ENCODE data around the gene C9orf85.
A peak's percentile ranks its signal among the peaks of the same experiment; 100 is the strongest.
"Not testable (repeated sequence)": the region's sequence is repeated elsewhere in the genome, so short reads cannot be mapped to it uniquely, and the experiment has no call there.

C9orf85 gene

GRCh38 chr9:71891557-71892189 is 19.8 kb upstream of the C9orf85 start:
- Mint-ChIP-seq H3K4me1 (peaks cover 53% of the 10 kb centered on the region), H3K4me3 (no peak overlapping the region), H3K27me3 (no peaks in the 10 kb centered on the region), H3K9me3 (no peaks in the 10 kb centered on the region), H3K27ac (no peak overlapping the region), H3K36me3 (ENCODE audit: low read depth) (peaks cover 6% of the 10 kb centered on the region)
- no peak for DNase-seq
- ATAC-seq: no peak

DNA sequence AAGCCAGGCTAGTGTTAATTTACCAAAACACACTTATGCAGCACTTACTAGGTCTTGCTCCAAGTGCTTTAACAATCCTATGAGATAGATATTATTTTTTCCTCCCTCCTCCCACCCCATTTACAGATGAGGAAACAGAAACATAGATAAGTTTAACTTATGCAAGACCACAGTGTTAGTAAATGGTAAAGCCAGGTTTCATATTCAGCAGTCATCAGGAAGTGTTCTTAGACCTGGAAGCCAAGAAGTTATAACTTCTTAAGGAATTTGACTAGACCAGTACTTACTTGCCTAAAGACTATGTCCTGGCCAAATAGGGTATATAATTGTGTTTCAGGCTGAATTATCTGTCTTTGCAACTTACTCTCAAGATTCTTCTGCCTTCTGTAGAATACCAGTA is 16.3 kb upstream of the C9orf85 start:
- ATAC-seq: peak; percentile 48
- H3K9me3 Mint-ChIP-seq: no peaks in the 10 kb centered on the region
- H3K4me3 Mint-ChIP-seq: no peak overlapping the region
- no peaks in the 10 kb centered on the region for H3K27me3 Mint-ChIP-seq
- peaks cover 8% of the 10 kb centered on the region for H3K36me3 Mint-ChIP-seq (ENCODE audit: low read depth)
- H3K4me1 Mint-ChIP-seq: peaks cover 66% of the 10 kb centered on the region
- no peak for DNase-seq
- H3K27ac Mint-ChIP-seq: no peak overlapping the region

- ATAC-seq: no peak
- no peak for DNase-seq
- H3K4me1 Mint-ChIP-seq: peaks cover 69% of the 10 kb centered on the region
These were observed 15.5 kb upstream of the C9orf85 start for GRCh38 chr9:71895955-71896354.

GRCh38 chr9:71896761-71897160 is 14.7 kb upstream of the C9orf85 start:
- Mint-ChIP-seq H3K36me3 (ENCODE audit: low read depth) (peaks cover 8% of the 10 kb centered on the region), H3K27ac (peak overlapping the region; percentile 52), H3K4me1 (peaks cover 72% of the 10 kb centered on the region), H3K27me3 (no peaks in the 10 kb centered on the region), H3K9me3 (no peaks in the 10 kb centered on the region), H3K4me3 (no peak overlapping the region)
- DNase-seq: no peak
- ATAC-seq: no peak

More at GRCh38 chr9:71895955-71896354, 15.5 kb upstream of the C9orf85 start:
- peak overlapping the region; percentile 11 for H3K27ac Mint-ChIP-seq
- H3K27me3 Mint-ChIP-seq: no peaks in the 10 kb centered on the region
- no peaks in the 10 kb centered on the region for H3K9me3 Mint-ChIP-seq
- H3K4me3 Mint-ChIP-seq: no peak overlapping the region
- H3K36me3 Mint-ChIP-seq (ENCODE audit: low read depth): peaks cover 8% of the 10 kb centered on the region

DNA sequence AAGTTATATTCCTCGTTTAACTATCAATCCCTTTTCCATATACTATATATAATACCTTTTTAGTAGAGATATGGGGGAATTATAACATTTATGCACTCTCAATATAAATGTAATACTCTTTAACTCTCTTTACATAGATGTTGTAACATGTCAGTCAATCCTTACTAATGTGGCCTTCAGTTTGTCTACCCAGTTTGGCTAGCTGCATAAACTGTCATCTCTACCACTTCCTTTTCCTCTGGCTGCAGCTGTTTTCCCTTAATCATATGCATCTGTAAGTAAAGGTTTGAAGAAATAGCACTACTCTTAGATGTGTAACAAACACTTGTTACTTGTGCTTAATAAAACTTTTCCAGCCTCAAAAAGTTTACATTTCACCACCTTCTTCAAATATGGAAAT is 13.9 kb upstream of the C9orf85 start:
- no peaks in the 10 kb centered on the region for H3K27me3 Mint-ChIP-seq
- peak overlapping the region; percentile 14 for H3K4me3 Mint-ChIP-seq
- H3K9me3 Mint-ChIP-seq: no peaks in the 10 kb centered on the region
- peak overlapping the region; percentile 53 for H3K27ac Mint-ChIP-seq
- ATAC-seq: peak; percentile 72
- peaks cover 78% of the 10 kb centered on the region for H3K4me1 Mint-ChIP-seq
- H3K36me3 Mint-ChIP-seq (ENCODE audit: low read depth): peaks cover 8% of the 10 kb centered on the region
- no peak for DNase-seq

DNA sequence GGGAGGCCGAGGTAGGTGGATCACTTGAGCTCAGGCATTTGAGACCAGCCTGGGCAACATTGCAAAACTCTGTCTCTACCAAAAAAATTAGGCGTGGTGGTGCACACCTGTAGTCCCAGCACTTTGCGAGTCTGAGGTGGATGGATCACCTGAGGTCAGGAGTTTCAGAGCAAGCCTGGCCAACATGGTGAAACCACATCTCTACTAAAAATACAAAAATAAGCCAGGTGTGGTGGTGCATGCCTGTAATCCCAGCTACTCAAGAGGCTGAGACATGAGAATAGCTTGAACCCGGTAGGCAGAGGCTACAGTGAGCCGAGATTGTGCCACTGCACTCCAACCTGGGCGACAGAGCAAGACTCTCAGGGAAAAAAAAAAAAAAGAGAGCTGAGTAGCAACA is 12.7 kb upstream of the C9orf85 start:
- peak overlapping the region; percentile 13 for H3K27ac Mint-ChIP-seq
- not testable (repeated sequence) for ATAC-seq; DNase-seq; H3K4me3 Mint-ChIP-seq; H3K27me3 Mint-ChIP-seq; H3K9me3 Mint-ChIP-seq; H3K36me3 Mint-ChIP-seq (ENCODE audit: low read depth)
- peaks cover 84% of the 10 kb centered on the region for H3K4me1 Mint-ChIP-seq

DNA sequence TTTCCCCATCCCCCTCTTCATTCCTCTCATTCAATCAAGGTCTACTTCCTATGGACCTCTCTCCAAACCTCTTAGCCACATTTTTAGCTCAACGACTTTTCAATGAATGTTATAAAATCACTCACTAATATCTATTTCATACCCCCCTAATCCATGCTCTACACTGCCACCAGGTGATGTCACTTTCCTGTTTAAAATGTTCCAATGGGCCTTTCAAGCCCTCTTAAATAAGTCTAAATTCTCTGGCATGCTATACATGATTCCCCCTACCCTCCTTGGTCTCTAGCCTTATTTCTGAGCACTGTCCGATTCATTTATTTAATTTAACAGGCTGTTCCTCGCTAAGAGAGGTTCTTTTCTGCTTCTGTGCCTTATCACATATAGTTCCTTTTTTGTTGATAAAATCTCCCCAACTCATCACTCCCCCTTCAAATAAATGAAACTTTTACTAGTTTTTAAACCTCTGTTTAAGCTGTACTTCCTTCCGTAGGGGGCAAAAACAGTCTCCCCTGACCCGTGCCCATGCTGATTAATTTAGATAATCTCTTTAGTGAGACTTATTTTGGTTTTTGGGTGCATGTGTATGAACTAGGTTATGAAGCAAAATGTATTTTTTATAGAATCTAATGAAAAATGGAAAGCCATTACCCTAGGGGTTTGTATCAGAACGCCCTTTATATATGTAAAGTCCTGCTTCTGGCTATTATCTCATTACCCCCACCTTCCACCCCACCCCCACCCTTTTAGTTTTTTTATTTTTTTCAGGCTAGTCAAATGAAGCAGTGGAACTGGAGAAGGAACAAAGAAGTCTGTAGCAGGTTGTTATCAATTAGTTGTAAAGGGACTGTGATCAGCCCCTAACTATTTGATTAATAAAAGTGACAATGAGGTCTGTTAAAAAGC is 9.5 kb upstream of the C9orf85 start:
- Mint-ChIP-seq H3K27me3 (no peaks in the 10 kb centered on the region), H3K4me1 (peaks cover 71% of the 10 kb centered on the region), H3K27ac (peak overlapping the region; percentile 69), H3K9me3 (no peaks in the 10 kb centered on the region), H3K36me3 (ENCODE audit: low read depth) (peaks cover 5% of the 10 kb centered on the region), H3K4me3 (no peak overlapping the region)
- no peak for ATAC-seq
- DNase-seq: no peak

- Mint-ChIP-seq H3K27me3 (no peaks in the 10 kb centered on the region), H3K27ac (no peak overlapping the region), H3K4me3 (no peak overlapping the region), H3K9me3 (no peaks in the 10 kb centered on the region), H3K4me1 (peaks cover 68% of the 10 kb centered on the region), H3K36me3 (ENCODE audit: low read depth) (peaks cover 3% of the 10 kb centered on the region)
- no peak for DNase-seq
- ATAC-seq: no peak
These were observed 7.4 kb upstream of the C9orf85 start for GRCh38 chr9:71904076-71904475.

GRCh38 chr9:71908825-71909224 is 2.6 kb upstream of the C9orf85 start:
- H3K27ac Mint-ChIP-seq: no peak overlapping the region
- ATAC-seq: no peak
- no peak for DNase-seq
- H3K4me1 Mint-ChIP-seq: peaks cover 57% of the 10 kb centered on the region
- no peaks in the 10 kb centered on the region for H3K9me3 Mint-ChIP-seq
- peaks cover 3% of the 10 kb centered on the region for H3K36me3 Mint-ChIP-seq (ENCODE audit: low read depth)
- no peaks in the 10 kb centered on the region for H3K27me3 Mint-ChIP-seq
- H3K4me3 Mint-ChIP-seq: peak overlapping the region; percentile 99

DNA sequence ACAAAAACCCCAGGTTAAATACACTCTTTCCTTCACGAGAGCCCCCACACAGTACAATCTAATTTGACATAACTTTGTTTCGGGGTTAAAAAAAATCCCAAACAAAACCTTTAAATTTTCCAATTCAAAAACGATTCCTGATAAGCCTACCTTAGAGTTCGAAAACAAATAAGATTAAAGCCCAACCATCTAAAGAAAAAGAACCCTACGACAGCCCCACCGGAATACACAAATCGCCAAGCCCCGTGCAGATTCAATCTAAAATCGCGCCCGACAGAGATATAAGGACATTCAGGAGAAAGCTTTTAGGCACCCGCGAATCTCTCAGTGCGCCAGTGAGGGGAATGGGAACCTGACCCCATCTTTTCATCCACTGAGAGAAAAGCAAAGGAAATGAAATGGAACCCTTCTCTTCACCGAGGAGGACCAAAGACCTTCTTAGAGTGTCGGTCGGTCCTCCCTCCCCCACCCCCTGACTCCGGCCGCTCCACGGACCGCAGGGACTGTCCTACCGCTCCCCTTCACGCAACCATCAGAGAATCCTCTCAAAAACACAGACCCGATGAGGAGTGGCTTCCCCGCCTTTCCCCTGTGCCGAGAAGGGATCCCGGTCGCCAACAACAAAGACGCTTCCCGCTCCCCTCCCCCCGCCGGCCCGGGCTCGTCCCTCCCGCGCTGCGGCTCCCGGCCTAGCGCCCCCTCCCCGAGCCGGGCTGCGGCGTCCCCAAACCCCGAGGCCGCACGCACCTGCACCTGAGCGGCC is 1.4 kb upstream of the C9orf85 start:
- no peaks in the 10 kb centered on the region for H3K9me3 Mint-ChIP-seq
- H3K27me3 Mint-ChIP-seq: no peaks in the 10 kb centered on the region
- peak overlapping the region; percentile 76 for H3K27ac Mint-ChIP-seq
- DNase-seq (peak; percentile 58), ATAC-seq (no peak)
- H3K36me3 Mint-ChIP-seq (ENCODE audit: low read depth): peaks cover 3% of the 10 kb centered on the region
- peaks cover 58% of the 10 kb centered on the region for H3K4me1 Mint-ChIP-seq
- peak overlapping the region; percentile 99 for H3K4me3 Mint-ChIP-seq

DNA sequence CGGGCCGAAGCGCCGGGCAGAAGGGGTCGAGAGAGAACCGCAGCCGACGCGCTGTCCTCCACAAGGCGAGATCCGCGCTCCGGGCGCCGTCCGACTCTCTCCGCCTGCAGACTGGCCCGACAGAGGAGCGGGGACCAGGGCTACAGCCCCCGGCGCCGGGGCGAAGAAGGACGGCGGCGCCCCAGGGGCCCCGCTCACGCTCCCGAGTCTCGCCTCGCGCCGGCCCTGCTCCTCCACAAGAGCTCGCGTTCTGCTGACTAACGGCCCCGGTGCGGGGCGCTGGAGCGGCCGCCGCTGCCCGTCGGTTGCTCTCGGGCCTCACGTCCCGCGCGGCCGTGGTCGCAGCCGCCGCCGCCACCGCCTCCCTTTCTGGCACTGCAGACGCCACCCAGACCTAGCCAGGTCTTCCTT is 784 bp upstream of the C9orf85 start:
- Mint-ChIP-seq H3K27ac (peak overlapping the region; percentile 96), H3K4me3 (peak overlapping the region; percentile 99), H3K27me3 (no peaks in the 10 kb centered on the region), H3K4me1 (peaks cover 61% of the 10 kb centered on the region), H3K36me3 (ENCODE audit: low read depth) (no peaks in the 10 kb centered on the region), H3K9me3 (no peaks in the 10 kb centered on the region)
- DNase-seq (no peak), ATAC-seq (peak; percentile 2)

GRCh38 chr9:71911908-71912335 is 483 bp downstream of the C9orf85 start:
- Mint-ChIP-seq H3K36me3 (ENCODE audit: low read depth) (no peaks in the 10 kb centered on the region), H3K9me3 (no peaks in the 10 kb centered on the region), H3K4me3 (peak overlapping the region; percentile 99), H3K27ac (peak overlapping the region; percentile 96), H3K27me3 (no peaks in the 10 kb centered on the region), H3K4me1 (peaks cover 66% of the 10 kb centered on the region)
- no peak for DNase-seq
- ATAC-seq: no peak

- H3K27ac Mint-ChIP-seq: no peak overlapping the region
These were observed 4.1 kb downstream of the C9orf85 start for GRCh38 chr9:71915495-71915894.

GRCh38 chr9:71916834-71917534 is 5.5 kb downstream of the C9orf85 start:
- Mint-ChIP-seq H3K4me1 (peaks cover 40% of the 10 kb centered on the region), H3K27me3 (no peaks in the 10 kb centered on the region), H3K9me3 (no peaks in the 10 kb centered on the region), H3K36me3 (ENCODE audit: low read depth) (peaks cover 9% of the 10 kb centered on the region), H3K4me3 (no peak overlapping the region), H3K27ac (peak overlapping the region; percentile 26)
- DNase-seq (no peak), ATAC-seq (peak; percentile 88)

More at GRCh38 chr9:71915495-71915894, 4.1 kb downstream of the C9orf85 start:
- Mint-ChIP-seq H3K27me3 (no peaks in the 10 kb centered on the region), H3K4me1 (peaks cover 49% of the 10 kb centered on the region), H3K9me3 (no peaks in the 10 kb centered on the region), H3K36me3 (ENCODE audit: low read depth) (peaks cover 3% of the 10 kb centered on the region), H3K4me3 (no peak overlapping the region)
- no peak for ATAC-seq
- no peak for DNase-seq

Measured in activated naive CD8-positive, alpha-beta T cell treated with anti-CD3 and anti-CD28 coated beads, Interleukin-2, amount 50 U/mL, for 24 hours (primary cell).